Occipital lobe (tissue), 2 donors: Measurements from ENCODE around the gene AJUBA. TPM values are rescaled to one million over a fixed set of nuclear protein-coding genes. Genes with fewer than 3 reads are reported as not detected.
"Not testable (repeated sequence)": the region's sequence is repeated elsewhere in the genome, so short reads cannot be mapped to it uniquely, and the experiment has no call there.

Experiments used
- DNase-seq: peaks from one replicate; lab custom pipeline; 2025; lab: John Stamatoyannopoulos, UW
- total RNA-seq: library from RNA; depleted of rRNA; stranded (reverse); fragments of >200 nt; gene quantifications from one replicate; pipeline ENCODE4 v1.2.3, GENCODE V29; 2014

AJUBA gene
- total RNA-seq = 8.1 TPM

DNA sequence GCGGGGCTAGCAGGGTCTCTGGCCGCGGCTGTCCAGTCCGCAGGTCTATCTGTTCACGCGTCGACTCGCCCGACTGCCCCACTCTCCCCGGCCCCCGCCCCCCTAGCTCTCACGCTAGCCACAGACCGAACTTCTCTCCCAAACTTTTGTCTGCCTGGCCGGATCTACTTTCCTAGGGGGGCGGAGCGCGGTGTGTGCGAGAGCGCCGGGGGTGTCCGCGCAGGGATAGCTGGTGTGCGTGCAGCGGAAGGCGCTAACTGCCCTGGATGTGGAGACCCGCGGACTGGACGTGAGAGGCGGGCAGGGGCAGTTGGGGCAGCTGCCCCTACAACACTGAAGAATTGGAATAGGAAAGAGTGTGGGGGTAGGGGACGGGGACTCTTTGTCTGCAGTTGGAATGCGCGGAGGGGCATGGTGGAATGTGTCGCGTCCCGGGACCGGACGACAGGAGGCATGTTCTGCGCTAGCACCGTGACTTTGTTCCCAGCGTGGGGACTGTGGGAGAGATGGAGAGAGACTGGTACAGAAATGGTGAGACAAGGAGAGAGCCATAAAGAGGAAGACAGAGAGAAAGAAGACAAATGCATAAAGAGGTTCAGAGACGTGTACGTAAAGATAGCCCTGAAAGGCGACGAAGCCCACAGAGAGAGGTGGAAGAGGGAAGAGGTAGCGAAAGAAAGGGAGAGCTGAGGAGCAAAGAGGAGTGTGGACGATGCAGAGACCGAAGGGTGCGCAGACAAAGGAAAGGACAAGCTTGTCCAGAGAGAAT, at the start of gene AJUBA:
Gene AJUBA (minus strand): TSS at position 75 of the 769 bp plus-strand sequence. CDS start 285 bp downstream, outside the sequence.
- peak; percentile 43 for DNase-seq

DNA sequence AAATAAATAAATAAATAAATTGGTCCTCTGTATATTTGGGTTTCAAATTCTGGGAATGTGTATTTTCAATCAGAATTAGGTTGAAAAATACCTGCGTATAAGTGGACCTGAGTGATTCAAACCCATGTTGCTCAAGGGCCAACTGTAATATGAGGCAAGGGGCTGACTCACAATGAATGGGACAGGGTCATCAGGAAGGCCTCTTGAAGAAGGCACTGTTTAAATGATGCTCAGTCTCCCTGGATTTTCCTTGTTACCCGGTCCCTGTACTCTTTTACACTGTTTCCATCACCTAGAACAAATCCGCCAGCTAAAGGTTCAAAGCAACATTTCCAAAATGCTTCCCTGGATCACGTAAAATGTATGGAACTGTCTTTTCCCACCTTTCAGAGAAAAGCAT, 48.6 kb upstream of the AJUBA start:
- DNase-seq = no peak

DNA sequence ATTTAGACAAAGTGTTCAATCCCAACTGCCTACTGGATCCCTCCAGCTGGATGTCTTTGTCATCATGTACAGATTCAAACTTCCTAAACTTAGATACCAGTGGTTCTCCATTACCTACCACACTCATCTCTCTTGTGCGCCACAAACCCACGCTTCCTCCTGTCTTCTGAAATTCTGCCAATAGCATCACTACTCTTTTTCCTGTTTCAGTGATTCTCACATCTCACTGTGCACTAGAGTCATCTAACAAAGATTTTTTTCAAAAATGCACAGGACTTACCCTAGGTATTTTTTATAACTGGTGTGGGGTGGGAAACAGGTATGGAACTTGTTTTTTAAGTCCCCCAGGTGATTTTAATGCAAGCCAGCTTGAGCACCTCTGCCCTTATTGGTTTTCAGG, 46.4 kb upstream of the AJUBA start:
- no peak for DNase-seq

DNA sequence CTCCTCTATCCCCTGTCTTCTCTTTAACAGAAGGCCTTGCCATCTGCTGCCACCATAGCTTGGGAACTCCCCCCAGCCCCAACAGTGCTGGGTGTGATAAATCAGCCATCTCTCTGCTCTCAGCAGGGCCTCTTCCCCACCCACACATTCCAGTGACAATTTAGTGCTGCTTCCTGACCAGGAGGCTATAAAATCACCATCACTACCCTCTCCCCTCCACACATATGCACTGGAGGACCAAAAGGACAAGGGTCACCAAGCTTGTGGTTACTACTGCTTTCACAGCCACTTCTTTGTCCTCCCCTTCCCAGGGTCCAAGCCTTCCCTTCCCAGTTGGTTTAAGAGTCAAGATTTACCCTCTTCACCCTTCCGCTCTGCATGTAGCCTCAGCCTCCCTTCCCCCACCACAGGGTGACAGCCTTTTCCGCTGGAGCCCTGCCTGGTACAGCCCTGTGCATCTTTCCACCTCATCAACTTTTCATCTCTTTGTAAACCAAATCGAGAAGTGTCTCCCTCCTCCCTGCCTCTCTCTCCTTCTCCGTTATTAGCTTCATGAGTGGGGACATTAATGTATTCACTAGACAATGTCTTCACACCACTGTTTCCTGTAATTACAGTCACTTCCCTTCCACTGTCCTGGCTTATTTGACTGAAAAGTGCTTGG, 42.9 kb upstream of the AJUBA start:
- no peak for DNase-seq

DNA sequence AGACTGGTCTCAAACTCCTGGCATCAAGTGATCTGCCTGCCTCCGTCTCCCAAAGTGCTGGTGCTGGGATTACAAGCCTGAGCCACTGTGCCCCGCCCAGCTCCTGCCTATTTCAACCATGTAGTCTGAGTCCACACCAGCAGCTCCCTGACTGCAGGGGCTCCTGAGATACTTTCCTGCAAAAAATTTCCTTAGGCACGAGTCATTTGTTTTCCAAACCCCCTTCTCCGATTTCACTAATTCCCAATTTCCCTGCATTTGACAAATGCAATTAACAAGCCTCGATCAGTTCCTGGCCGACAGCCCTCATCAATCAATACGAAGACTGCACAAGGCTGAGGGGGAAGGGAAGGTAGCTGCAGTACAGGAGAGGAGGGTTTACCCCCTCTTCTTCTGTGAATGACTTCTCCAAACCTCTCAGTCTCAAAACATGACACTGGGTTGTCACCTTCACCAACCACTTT, 42.3 kb upstream of the AJUBA start:
- DNase-seq = no peak

DNA sequence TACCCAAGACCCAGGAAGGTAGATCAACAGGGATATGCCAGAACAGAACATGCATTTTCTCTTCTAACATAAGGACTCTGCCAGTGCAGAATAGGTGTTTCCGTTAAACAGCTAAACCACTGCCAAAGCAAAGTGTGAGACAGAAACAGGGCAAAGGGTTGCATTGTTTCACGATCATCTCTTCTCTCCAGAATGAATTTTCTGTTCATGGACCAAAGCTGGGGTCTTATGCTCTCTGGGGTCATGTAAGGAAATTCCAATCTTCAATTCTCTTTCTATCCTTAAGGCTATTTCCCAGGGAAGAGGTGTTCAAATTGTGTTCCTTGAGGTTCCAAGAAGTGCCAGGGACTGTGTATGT, 41.4 kb upstream of the AJUBA start:
- DNase-seq = no peak

DNA sequence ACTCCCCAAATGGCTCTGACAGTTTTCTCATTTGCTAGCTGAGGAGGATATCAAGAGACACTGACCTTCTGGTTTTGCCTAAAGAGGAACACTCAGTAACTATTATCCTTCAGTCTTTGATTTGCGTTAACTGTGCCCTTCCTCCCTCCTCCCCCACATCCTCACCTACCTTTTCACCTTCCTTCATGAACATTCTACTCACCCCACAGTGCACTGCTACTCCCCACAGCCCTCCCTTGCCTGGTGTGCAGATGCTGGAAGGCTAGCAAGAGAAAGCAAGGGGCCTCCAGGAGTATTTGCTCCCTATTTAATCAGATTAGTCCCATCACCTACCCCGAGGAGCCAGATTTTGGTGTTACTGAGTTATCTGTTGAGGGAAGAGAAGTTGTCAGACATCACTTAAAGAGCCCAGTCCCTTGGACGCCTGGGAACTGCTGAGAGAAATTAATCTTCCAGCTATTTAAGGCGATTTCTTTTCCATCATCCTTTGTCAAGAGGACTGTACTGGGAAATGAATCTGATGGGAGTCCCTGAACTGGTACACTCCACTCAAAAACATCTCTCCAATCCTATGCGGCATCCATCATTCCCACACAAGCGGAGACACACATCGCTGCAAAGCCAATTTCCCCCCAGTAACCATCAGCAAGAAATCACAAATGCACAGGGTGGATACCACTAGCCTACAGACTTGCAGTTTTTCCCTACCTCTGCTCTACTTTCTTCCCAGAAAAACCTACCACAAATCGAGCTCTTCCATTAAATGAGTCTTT, 40.9 kb upstream of the AJUBA start:
- DNase-seq = no peak

DNA sequence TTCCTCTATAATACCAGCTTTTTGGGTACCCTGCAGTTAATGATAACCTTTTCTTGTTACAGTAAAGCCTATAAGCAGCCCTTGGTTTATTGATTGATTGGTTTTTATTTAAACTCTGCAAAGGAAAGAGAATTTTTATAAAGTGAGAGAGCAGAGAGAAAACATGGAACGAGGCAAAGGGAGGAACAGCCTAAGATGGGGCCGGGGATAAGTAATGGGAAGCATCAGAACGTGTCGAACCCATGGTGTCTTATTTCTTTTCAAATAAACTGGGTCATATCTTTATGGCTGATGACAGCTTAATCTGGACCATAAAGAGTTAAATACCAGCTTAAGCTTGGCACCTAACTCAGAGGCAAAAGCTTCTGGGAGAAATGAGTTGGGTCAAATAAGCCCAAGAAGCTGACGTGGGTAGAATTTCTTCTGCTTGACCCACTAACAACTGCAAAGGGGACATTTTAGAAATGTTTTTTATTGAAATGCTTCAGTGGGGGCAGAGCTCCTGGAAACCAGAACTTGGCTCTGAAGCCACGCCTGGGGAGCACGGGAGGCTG, 39.6 kb upstream of the AJUBA start:
- no peak for DNase-seq

DNA sequence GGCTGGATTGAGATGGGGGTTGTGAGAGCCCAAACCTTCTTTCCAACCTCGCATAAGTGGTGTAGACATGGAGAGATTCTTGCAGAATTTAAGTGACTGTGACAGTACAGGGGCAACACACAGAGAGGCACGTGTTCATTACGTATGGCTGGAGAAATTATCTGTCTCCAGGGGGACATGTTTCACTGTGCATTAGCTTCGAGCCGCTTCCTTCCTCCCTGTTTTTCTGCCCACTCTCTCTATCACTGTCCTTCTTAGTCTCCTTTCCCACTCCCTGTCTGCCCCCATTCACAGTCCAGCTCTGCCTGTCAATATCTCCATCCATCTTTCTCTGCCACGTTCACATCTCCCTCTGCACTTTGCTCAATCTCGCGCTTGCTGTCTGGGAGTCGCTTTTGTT, 39.1 kb upstream of the AJUBA start:
- no peak for DNase-seq

DNA sequence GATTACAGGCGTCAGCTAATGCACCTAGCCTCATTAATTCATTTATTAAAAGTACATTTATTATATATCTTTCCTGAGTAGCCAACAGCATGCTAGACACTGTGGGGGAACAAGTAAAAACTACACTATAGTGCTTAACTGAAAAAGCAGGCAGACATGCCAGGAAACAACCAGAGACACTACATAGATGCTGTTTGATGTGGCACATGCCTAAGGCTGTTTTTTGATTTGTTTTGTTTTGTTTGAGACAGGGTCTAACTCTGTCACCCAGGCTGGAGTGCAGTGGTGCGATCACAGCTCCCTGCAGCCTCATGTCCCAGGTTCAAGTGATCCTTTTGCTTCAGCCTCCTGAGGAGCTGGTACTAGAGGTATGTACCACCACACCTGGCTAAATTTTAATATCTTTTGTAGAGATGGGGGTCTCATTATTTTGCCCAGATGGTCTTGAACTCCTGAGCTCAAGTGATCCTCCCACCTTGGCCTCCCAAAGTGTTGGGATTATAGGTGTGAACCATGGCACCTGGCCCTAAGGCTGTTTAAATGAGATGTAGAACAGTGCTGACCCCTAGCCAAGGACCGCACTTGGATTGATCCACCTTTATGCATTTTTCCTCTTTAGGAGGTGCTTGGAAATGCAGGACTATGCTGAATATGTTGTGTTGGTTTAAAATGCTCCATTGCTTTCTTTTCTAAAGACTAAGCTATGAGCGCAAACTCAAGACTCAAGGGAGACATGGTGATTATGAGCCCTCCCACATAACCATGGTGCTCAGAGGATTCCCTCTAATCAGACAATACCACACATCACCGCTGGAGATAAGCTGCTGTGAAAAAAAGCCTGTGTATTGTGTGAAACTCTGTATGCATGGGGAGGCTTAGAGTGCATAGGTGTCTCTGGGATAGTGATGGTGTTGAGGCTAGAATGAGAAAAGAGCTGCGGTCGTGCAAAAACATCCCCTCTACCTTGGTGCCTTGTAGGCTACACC, 38.1 kb upstream of the AJUBA start:
- DNase-seq = no peak

DNA sequence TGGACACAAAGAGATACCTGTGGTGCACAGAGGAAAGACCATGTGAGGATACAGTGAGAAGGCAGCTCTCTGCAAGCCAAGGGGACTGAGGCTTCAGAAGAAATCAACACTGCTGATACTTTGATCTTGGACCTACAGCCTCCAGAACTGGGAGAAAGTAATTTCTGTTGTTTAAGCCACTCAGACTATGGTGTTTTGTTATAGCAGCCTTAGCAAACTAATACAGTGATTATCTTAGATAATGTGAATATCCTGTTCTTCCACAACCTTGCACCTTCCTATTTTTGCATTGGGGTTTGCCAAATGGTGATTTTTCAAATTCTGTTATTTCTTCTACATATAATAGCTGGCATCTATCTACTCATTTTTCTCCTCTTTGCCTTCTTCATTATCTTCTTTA, 35.8 kb upstream of the AJUBA start:
- no peak for DNase-seq

DNA sequence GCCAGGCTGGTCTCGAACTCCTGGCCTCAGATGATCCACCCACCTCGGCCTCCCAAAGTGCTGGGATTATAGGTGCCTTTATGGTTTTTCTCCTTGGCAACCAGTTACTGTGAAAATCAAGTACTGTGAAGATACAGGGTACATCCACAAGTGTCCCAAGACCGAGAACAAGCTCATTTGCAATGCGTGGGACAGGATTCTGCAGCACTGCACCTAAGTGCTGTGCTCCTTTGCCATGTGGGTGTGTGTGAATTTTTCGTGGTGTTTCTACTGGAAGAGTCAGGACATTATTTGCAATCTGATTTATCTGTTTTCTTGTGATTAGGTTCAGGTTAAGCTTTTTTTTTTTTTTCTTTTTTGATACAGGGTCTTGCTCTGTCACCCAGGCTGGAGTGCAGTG, 34.7 kb upstream of the AJUBA start:
- DNase-seq = no peak

DNA sequence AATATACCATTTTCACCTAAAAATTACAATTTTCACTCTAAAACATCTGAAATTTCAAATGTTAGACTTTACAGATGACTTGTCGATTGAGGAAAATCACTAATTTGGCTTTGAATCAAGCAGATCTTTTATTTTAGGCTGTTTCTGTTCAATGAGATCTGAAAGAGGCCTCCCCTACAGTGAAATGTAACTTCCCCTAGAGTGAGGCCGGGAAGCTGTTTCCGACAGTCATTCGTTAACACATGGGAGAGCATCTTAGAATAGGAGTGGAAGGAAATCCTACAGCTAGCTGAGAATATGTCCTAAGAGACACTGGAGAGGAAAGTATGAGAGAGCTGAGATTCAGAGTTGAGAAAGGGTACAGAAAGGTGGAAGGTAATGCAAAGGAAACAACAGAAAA, 33.3 kb upstream of the AJUBA start:
- DNase-seq = no peak

DNA sequence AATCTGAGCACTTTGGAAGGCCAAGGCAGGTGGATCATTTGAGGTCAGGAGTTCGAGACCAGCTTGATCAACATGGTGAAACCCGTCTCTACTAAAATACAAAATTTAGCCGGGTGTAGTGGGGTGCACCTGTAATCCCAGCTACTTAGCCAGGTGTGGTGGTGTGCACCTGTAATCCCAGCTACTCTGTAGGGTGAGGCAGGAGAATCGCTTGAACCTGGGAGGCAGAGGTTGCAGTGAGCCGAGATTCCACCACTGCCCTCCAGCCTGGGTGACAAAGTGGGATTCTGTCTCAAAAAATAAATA, 31.4 kb upstream of the AJUBA start:
- DNase-seq = not testable (repeated sequence)

DNA sequence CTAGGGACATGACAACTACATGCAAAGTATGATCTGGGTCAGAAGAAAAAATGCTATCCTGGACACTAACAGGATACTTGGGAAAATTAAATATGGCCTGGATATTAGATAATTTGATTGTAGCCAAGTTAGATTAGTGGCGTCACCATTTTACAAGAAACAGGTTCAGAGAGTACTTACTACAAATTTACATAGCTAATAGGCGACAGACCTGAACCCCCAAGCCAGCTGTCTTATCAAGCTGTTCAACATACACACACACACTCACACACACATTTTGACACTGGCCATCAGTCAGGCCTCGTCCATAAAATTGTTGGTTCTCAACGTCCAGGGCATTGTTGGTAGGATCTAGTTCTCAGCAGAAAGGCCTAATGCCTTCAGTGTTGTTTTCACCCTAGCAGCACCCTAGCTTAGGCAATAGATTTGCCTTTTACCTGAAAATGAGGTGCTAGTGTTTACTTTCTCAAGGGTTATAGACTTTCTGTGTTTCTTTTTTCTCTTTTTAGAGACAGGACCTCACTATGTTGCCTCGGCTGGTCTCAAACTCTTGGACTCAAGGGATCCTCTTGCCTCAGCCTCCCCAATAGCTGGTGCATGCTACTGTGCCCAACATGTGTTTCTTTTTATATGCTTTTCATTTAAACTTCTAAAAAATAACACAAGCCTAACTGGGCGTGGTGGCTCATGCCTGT, 30.9 kb upstream of the AJUBA start:
- DNase-seq = no peak

DNA sequence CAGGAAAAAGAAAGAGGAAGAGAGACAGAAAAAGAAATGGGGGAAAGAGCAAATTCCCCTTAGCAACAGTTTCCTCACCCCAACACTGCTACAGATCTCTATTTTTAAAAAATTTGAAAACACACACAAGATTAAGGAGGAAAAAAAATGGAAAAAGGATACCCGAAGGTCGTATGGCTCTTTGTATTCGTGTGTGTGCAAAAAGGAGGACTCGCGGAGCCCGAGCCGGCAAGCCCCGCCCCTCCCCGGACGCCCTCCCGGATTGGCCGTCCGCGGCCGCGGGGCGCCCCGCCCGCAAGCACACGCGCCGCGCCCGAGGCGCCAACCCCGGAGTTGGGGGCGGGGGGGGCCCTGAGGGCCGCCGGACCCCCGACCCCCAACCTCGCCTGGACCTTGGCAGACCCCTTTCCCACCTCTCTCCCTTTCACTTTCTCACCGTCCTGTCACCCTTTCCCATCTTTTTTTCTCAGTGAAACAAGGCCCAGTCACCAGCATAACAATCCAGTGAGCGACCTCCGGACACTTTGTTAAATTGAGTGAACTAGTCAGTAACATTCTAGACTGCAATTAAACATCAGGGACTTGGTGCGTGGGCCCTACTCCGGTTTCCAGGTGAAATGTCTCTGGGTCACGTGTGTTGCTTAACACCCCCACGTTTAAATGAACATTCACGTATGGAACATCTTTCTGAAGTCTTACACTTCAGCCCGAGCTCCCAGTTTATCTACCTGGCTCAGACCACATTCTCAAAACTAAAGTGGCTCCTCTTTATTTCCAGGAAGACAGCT, 27.8 kb upstream of the AJUBA start, which contains the start of gene C14orf93:
Gene C14orf93 (minus strand): TSS at position 205 of the 788 bp plus-strand sequence. CDS start 11,120 bp downstream, outside the sequence.
- peak; percentile 68 for DNase-seq

DNA sequence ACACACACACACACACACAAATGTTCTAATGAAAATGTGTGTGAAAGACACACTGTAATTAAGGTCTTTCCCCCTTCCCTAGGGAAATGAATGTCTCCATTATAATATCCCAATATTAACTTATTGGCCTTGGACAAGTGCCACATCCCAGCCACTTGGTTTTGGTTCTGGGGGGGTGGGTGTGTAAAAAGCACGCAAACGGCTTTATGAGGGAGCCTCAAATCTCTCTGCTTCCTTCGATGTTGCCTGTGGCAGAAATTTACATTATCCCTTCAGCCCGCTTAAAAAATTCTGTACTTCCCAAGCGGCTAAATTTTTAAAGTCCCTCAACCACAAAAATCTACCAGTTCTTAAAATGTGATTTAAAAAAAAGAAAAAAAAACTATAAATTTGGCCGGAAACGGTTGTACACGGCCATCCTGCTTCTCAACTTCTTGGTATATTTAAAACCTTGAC, 27.2 kb upstream of the AJUBA start:
- DNase-seq = no peak

DNA sequence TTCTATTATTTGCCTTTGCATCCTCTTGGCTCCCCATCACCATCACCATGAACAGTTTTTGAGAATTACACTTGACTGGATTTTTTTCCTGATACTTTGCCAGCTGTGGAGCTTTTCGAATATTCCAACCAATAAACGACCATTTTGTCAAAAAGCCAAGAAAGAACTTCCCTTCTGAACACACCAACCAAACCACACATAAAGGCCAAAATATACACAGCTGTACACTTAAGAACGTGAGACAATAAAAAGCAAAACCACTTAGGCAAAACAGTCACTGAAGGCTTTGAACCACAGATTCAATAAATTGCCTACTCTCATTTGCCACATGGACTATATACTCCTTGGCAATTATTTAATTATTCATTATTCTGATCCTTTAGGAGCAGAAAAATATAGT, 26.5 kb upstream of the AJUBA start:
- DNase-seq = no peak
